GM12878 (cell line): ENCODE data around the gene TUBA3C. TPM values are rescaled to one million over a fixed set of nuclear protein-coding genes. Genes with fewer than 3 reads are reported as not detected.

Source experiments
- BCLAF1 ChIP-seq: fragments of 450-650 bp; IDR thresholded peaks from 2 replicates; pipeline ENCODE4 v1.6.1; 2017; ENCODE audit warnings: antibody characterized with exemption, mild to moderate bottlenecking, moderate library complexity
- CBX3 ChIP-seq: fragments of 200-600 bp; sonication (generic); IDR thresholded peaks from 2 replicates; pipeline ENCODE4 v1.6.1; 2016; ENCODE audit warnings: low read depth, borderline replicate concordance
- CHD4 ChIP-seq: fragments of 200-600 bp; sonication (generic); IDR thresholded peaks from 2 replicates; pipeline ENCODE4 v1.6.1; 2016; ENCODE audit warnings: mild to moderate bottlenecking
- CUX1 ChIP-seq: IDR thresholded peaks from 2 replicates; pipeline ENCODE4 v1.6.1; 2012; ENCODE audit warnings: improper control_type of control experiment, low read depth, low read length; ENCODE audit not compliant: insufficient replicate concordance
- FOXK2 ChIP-seq: fragments of 450-650 bp; IDR thresholded peaks from 2 replicates; pipeline ENCODE4 v1.6.1; 2017; ENCODE audit warnings: mild to moderate bottlenecking, moderate library complexity
- IKZF2 ChIP-seq, 2 experiments: fragments of 450-650 bp; IDR thresholded peaks; 2 replicates each; pipeline ENCODE4 v1.6.1; 2017; ENCODE audit warnings: mild to moderate bottlenecking in 2 of 2, moderate library complexity in 2 of 2
- TAF1 ChIP-seq: IDR thresholded peaks from 2 replicates; pipeline ENCODE4 v1.6.1; 2011; ENCODE audit warnings: mild to moderate bottlenecking, low read depth, low read length, borderline replicate concordance
- ZNF217 ChIP-seq: fragments of 450-650 bp; IDR thresholded peaks from 2 replicates; pipeline ENCODE4 v1.6.1; 2017; ENCODE audit warnings: antibody characterized with exemption, mild to moderate bottlenecking
- ZNF622 ChIP-seq: fragments of 450-650 bp; IDR thresholded peaks from 2 replicates; pipeline ENCODE4 v1.6.1; 2017; ENCODE audit warnings: mild to moderate bottlenecking, inconsistent platforms
- polyA plus RNA-seq, 11 experiments: library from polyadenylated mRNA; depleted of rRNA in 4 of 11; unstranded in 6 of 11; stranded (reverse) in 5 of 11; fragments of >200 nt; fragmentation: Nextera tagmentation in 4 of 11; fragmentation: Illumina TruSeq in 1 of 11; extraction: Ambion mirVana in 4 of 11; extraction: Trizol in 1 of 11; gene quantifications; 1 replicate in 1 of 11; 2 replicates in 10 of 11; pipeline versions ENCODE4 v1.2.1 to v1.2.3, GENCODE V29; 2011 to 2016; ENCODE audit warnings: inconsistent platforms in 2 of 11, missing spikeins in 2 of 11, low read depth in 1 of 11
- total RNA-seq, 4 experiments: library from RNA; depleted of rRNA in 3 of 4; stranded (reverse); fragments of >200 nt in 3 of 4; fragmentation: Illumina TruSeq in 1 of 4; extraction: Trizol in 1 of 4; gene quantifications; 2 replicates each; pipeline versions ENCODE4 v1.2.1 to v1.2.3, GENCODE V29; 2013 to 2021

TUBA3C gene
- total and polyA plus RNA-seq, 10 of the 15 experiments (the other 5 are each of a cell fraction or from before 2014, with no cell fraction given) = 0.04 to 4.5 (median 0.31) TPM; not detected in 5

GRCh38 chr13:19156013-19156825 is 25.4 kb downstream of the TUBA3C start (continued):
- TF ChIP-seq CUX1 (no peak), CBX3 (no peak), FOXK2 (no peak), TAF1 (no peak), IKZF2 (IDR thresholded peaks at IDR 0.05) (no peak), ZNF622 (no peak), CHD4 (no peak), BCLAF1 (no peak), ZNF217 (no peak)
